Epidermal melanocyte (primary cell): Measurements from ENCODE around the gene TBC1D1.

Experiments
- DNase-seq: peaks from one replicate; pipeline ENCODE4 v3.0.0; 2011; ENCODE audit warnings: low spot score; ENCODE audit not compliant: insufficient read length

Gene TBC1D1

DNA sequence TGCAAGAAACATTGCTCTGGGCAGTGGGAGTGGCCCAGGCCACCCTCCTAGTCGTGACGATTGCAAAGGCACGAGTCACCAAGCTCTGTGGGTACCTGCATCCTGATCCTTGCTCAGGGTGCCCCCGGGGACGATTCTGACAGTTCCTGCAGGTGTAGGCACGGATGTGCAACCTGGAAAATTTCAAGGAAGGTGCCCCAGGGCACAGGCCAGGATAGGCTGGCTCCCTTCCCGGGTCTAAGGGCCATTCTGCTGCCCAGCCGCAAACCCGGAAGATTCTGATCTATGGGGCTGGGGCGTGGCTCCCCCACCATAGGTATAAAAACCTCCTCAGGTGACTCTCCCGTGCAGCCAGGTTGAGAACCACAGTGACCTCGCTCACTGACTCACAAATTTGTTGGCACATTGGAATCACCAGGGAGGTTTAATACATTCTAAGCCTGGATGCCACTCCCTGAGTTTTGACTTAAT lies 297.8 kb downstream of the TBC1D1 start:
- no peak for DNase-seq
